ENCODE data around the gene PRAC1. TPM values are rescaled to one million over a fixed set of nuclear protein-coding genes. Genes with fewer than 3 reads are reported as not detected.

PRAC1 gene
- total RNA-seq, 2 experiments from 2014 or later = not detected

GRCh38 chr17:48728232-48729231, 6.2 kb upstream of the PRAC1 start, which contains the start of gene HOXB13:
TSS of gene HOXB13 (minus strand) at chr17:48728750. CDS start at chr17:48728593, 157 bp downstream.
- ChIA-PET POLR2A (no interaction called here), CTCF (interaction anchor here (1.4 kb wide), 1 partner anchor 9 kb away, joined by 3 read pairs; no protein-coding TSS in a partner anchor)
- Mint-ChIP-seq H3K4me3 (peak within 1 kb of the TSS; percentile 10), H3K27ac (no peak within 1 kb of the TSS), H3K9me3 (no peaks in the 10 kb centered on the region), H3K4me1 (peaks cover 21% of the 10 kb centered on the region), H3K36me3 (ENCODE audit: low read depth) (peaks cover 2% of the 10 kb centered on the region), H3K27me3 (peaks cover 96% of the 10 kb centered on the region)
- no peak for DNase-seq

GRCh38 chr17:48727415-48728175, 5.3 kb upstream of the PRAC1 start:
- Mint-ChIP-seq H3K4me3 (no peak overlapping the region), H3K27ac (no peak overlapping the region), H3K36me3 (ENCODE audit: low read depth) (no peaks in the 10 kb centered on the region), H3K4me1 (peaks cover 24% of the 10 kb centered on the region), H3K27me3 (peaks cover 96% of the 10 kb centered on the region), H3K9me3 (no peaks in the 10 kb centered on the region)
- ChIA-PET CTCF (interaction anchor here (0.6 to 1.4 kb wide), 4 partner anchors 8 to 109 kb away, joined by 3 to 4 read pairs (median 4); no protein-coding TSS in a partner anchor), POLR2A (no interaction called here)
- no peak for DNase-seq

GRCh38 chr17:48726916-48727286, 4.6 kb upstream of the PRAC1 start:
- ChIA-PET POLR2A (no interaction called here), CTCF (interaction anchor here (0.8 to 1.1 kb wide), 3 partner anchors 25 to 152 kb away, joined by 3 to 5 read pairs (median 4); no protein-coding TSS in a partner anchor)
- no peak for DNase-seq
- H3K36me3 Mint-ChIP-seq (ENCODE audit: low read depth) = no peaks in the 10 kb centered on the region
- no peak overlapping the region for H3K4me3 Mint-ChIP-seq
- no peaks in the 10 kb centered on the region for H3K9me3 Mint-ChIP-seq
- H3K27ac Mint-ChIP-seq = no peak overlapping the region
- peaks cover 26% of the 10 kb centered on the region for H3K4me1 Mint-ChIP-seq
- peaks cover 96% of the 10 kb centered on the region for H3K27me3 Mint-ChIP-seq

GRCh38 chr17:48726114-48726915, 4.0 kb upstream of the PRAC1 start:
- ChIA-PET CTCF (interaction anchor here (1.0 to 3.8 kb wide), 6 partner anchors 24 to 159 kb away, joined by 3 to 24 read pairs (median 4); no protein-coding TSS in a partner anchor), POLR2A (no interaction called here)
- H3K4me3 Mint-ChIP-seq = no peak overlapping the region
- no peak overlapping the region for H3K27ac Mint-ChIP-seq
- H3K36me3 Mint-ChIP-seq (ENCODE audit: low read depth) = no peaks in the 10 kb centered on the region
- no peaks in the 10 kb centered on the region for H3K9me3 Mint-ChIP-seq
- H3K27me3 Mint-ChIP-seq = peaks cover 95% of the 10 kb centered on the region
- H3K4me1 Mint-ChIP-seq = peaks cover 26% of the 10 kb centered on the region
- no peak for DNase-seq

- DNase-seq = no peak
- CTCF ChIA-PET = interaction anchor here (0.6 to 3.8 kb wide), 16 partner anchors 11 to 409 kb away, joined by 3 to 24 read pairs (median 3); no protein-coding TSS in a partner anchor
- Mint-ChIP-seq H3K27ac (peak overlapping the region; percentile 60), H3K4me1 (peaks cover 26% of the 10 kb centered on the region), H3K36me3 (ENCODE audit: low read depth) (no peaks in the 10 kb centered on the region), H3K4me3 (no peak overlapping the region), H3K9me3 (no peaks in the 10 kb centered on the region), H3K27me3 (peaks cover 97% of the 10 kb centered on the region)
- POLR2A ChIA-PET = no interaction called here
Observed at GRCh38 chr17:48725288-48726064, 3.2 kb upstream of the PRAC1 start.

GRCh38 chr17:48725004-48725287, 2.6 kb upstream of the PRAC1 start:
- CTCF ChIA-PET = interaction anchor here (0.6 to 3.8 kb wide), 17 partner anchors 10 to 409 kb away, joined by 3 to 24 read pairs (median 3); partner anchors contain the start of gene HOXB5
- no peaks in the 10 kb centered on the region for H3K36me3 Mint-ChIP-seq (ENCODE audit: low read depth)
- POLR2A ChIA-PET = no interaction called here
- H3K9me3 Mint-ChIP-seq = no peaks in the 10 kb centered on the region
- peaks cover 97% of the 10 kb centered on the region for H3K27me3 Mint-ChIP-seq
- H3K4me3 Mint-ChIP-seq = no peak overlapping the region
- DNase-seq = no peak
- peak overlapping the region; percentile 60 for H3K27ac Mint-ChIP-seq
- peaks cover 26% of the 10 kb centered on the region for H3K4me1 Mint-ChIP-seq

- CTCF ChIA-PET = interaction anchor here (0.5 to 3.8 kb wide), 30 partner anchors 8 to 410 kb away, joined by 3 to 24 read pairs (median 5); partner anchors contain the start of gene HOXB5
- H3K36me3 Mint-ChIP-seq (ENCODE audit: low read depth) = no peaks in the 10 kb centered on the region
- H3K9me3 Mint-ChIP-seq = no peaks in the 10 kb centered on the region
- H3K4me3 Mint-ChIP-seq = peak overlapping the region; percentile 26
- peaks cover 96% of the 10 kb centered on the region for H3K27me3 Mint-ChIP-seq
- peaks cover 28% of the 10 kb centered on the region for H3K4me1 Mint-ChIP-seq
- H3K27ac Mint-ChIP-seq = peak overlapping the region; percentile 47
- POLR2A ChIA-PET = no interaction called here
- peak; percentile 84 for DNase-seq
Observed at GRCh38 chr17:48724251-48725003, 2.1 kb upstream of the PRAC1 start.

GRCh38 chr17:48723423-48724250, 1.3 kb upstream of the PRAC1 start:
- ChIA-PET POLR2A (interaction anchor here (0.5 kb wide), 1 partner anchor 76 kb away, joined by 3 read pairs; no protein-coding TSS in a partner anchor), CTCF (interaction anchor here (0.5 to 3.8 kb wide), 27 partner anchors 9 to 1368 kb away, joined by 3 to 24 read pairs (median 5); partner anchors contain the start of gene HOXB5)
- Mint-ChIP-seq H3K4me3 (peak overlapping the region; percentile 26), H3K36me3 (ENCODE audit: low read depth) (no peaks in the 10 kb centered on the region), H3K9me3 (no peaks in the 10 kb centered on the region), H3K4me1 (peaks cover 30% of the 10 kb centered on the region), H3K27me3 (peaks cover 96% of the 10 kb centered on the region), H3K27ac (peak overlapping the region; percentile 65)
- no peak for DNase-seq

GRCh38 chr17:48722915-48723422, 651 bp upstream of the PRAC1 start, which contains the start of gene PRAC2:
TSS of gene PRAC2 (plus strand) at chr17:48723185. CDS start at chr17:48724411, 1,226 bp downstream.
- Mint-ChIP-seq H3K4me3 (peak within 1 kb of the TSS; percentile 26), H3K4me1 (peaks cover 35% of the 10 kb centered on the region), H3K36me3 (ENCODE audit: low read depth) (no peaks in the 10 kb centered on the region), H3K27ac (peak within 1 kb of the TSS; percentile 65), H3K27me3 (peaks cover 96% of the 10 kb centered on the region), H3K9me3 (no peaks in the 10 kb centered on the region)
- no peak for DNase-seq
- POLR2A ChIA-PET = interaction anchor here (0.5 kb wide), 1 partner anchor 75 kb away, joined by 3 read pairs; no protein-coding TSS in a partner anchor
- CTCF ChIA-PET = interaction anchor here (0.7 to 3.8 kb wide), 12 partner anchors 9 to 1368 kb away, joined by 3 to 24 read pairs (median 6); partner anchors contain the start of gene HOXB5

- POLR2A ChIA-PET = interaction anchor here (0.6 kb wide), 1 partner anchor 342 kb away, joined by 3 read pairs; no protein-coding TSS in a partner anchor
- H3K4me1 Mint-ChIP-seq = peaks cover 40% of the 10 kb centered on the region
- no peak overlapping the region for H3K4me3 Mint-ChIP-seq
- H3K36me3 Mint-ChIP-seq (ENCODE audit: low read depth) = no peaks in the 10 kb centered on the region
- H3K9me3 Mint-ChIP-seq = no peaks in the 10 kb centered on the region
- no peak overlapping the region for H3K27ac Mint-ChIP-seq
- no peak for DNase-seq
- H3K27me3 Mint-ChIP-seq = peaks cover 96% of the 10 kb centered on the region
- CTCF ChIA-PET = interaction anchor here (0.8 to 2.3 kb wide), 4 partner anchors 10 to 108 kb away, joined by 3 to 6 read pairs (median 4); no protein-coding TSS in a partner anchor
Observed at GRCh38 chr17:48721009-48721402, 1.3 kb downstream of the PRAC1 start.
